Stimulated activated CD4-positive, alpha-beta T cell treated with anti-CD3 and anti-CD28 coated beads, Interleukin-15, amount 100 ng/mL, for 1 hour (primary cell): ENCODE data around the gene CD96.
"Not testable (repeated sequence)": the region's sequence is repeated elsewhere in the genome, so short reads cannot be mapped to it uniquely, and the experiment has no call there.

Experiments
- DNase-seq, 2 donors: peaks; one replicate each; pipeline ENCODE4 v3.0.0-alpha.2; 2020; ENCODE audit warnings: low read depth in 1 of 2, low spot score in 1 of 2

The CD96 gene

DNA sequence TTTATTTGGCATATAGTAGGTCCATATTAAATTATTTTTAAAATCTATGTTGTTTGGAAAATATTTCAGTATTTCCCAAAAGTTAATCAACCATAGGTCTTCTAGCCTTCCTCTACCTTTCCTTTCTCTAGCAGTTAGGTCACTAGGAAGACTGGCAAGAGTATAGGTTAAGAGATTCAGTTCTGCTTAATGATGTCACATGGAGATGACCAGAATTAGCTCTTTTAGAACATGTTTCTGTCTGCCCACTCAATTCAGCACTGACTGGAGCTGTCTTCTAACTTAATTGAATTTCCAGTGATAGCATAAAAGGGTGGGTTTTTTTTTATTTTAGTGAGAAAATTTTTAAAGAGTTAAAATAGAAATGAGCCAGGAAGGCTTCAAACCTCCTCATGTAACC is 76.9 kb downstream of the CD96 start:
- DNase-seq = no peak

DNA sequence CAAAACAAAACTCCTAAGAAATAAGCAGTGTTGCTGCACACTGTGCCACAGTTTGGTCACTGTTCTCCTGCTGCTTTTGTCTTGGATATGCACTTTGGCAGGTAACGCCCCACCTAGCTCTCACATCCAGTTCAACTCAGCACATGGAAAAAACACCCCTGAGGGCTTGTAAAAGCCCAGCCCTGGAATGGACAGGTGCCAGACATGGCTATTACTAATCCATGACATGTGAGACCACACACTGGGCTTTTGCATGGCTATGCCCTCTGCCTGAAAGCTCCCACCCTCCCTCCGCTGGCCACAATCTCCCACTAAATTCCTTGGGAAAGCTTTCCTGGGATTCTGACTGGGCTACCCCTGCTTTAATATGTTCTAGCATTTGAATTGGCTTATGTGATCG is 77.8 kb downstream of the CD96 start:
- DNase-seq = no peak

DNA sequence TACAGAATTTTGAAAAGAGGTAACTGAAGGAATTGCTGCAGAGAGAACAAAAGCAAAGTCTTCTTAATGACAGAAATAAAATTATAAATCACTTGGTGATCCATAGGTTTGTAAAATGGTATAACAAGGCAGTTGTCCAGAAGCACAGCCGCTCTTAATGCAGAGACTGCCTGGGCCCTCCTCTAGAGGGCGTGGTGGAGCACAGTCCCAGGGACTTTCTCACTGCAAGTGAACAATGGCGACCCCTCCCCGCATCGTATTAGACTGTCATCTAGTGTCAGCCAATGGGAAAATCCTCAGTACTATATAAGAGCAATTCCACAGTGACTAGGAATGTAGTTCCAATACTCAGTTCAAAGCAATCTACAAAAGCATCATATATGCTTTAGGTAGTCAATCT is 79.5 kb downstream of the CD96 start:
- DNase-seq = no peak

DNA sequence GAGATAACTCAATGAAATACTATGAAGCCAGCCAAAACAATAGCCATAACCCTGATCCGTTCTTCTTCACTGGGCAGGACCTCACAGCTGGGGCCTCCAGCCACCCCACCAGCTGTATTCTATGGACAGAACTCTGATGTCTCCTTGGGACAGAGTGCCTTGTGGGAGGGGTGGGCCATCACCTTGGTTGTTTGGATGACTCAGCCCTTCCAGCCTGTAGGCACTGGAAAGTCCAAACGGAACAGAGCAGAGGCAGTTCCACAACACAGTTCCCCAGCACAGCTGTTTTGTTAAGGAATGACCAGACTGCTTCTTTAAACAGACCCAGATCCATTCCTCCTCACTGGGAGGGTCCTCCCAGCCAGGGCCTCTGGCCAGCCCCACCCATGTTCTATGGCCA is 85.1 kb downstream of the CD96 start:
- no peak for DNase-seq

- not testable (repeated sequence) for DNase-seq
These were observed 87.0 kb downstream of the CD96 start for GRCh38 chr3:111629018-111629417.

GRCh38 chr3:111630638-111631037 is 88.6 kb downstream of the CD96 start:
- not testable (repeated sequence) for DNase-seq

GRCh38 chr3:111635403-111635802 is 93.4 kb downstream of the CD96 start:
- DNase-seq = no peak

- DNase-seq = no peak
These were observed 94.4 kb downstream of the CD96 start for GRCh38 chr3:111636366-111636885.

DNA sequence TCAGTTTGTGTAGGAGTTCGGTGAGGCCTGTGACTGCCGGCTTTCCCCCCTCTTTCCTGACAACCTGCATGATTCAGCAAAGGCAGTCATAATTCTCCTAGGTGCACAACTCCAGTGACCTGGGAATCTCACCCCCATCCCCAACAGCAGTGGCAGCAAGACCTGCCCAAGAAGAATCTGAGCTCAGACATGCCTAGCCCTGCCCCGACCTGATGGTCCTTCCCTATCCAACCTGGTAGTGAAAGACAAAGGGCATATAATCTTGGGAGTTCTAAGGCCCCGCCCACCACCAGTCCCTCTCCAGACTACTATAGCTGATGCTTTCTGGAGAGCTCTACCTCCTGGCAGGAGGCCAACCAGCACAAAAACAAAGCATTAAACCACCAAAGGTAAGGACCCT is 97.3 kb downstream of the CD96 start:
- no peak for DNase-seq

GRCh38 chr3:111648991-111649579 is 107.1 kb downstream of the CD96 start:
- no peak for DNase-seq

DNA sequence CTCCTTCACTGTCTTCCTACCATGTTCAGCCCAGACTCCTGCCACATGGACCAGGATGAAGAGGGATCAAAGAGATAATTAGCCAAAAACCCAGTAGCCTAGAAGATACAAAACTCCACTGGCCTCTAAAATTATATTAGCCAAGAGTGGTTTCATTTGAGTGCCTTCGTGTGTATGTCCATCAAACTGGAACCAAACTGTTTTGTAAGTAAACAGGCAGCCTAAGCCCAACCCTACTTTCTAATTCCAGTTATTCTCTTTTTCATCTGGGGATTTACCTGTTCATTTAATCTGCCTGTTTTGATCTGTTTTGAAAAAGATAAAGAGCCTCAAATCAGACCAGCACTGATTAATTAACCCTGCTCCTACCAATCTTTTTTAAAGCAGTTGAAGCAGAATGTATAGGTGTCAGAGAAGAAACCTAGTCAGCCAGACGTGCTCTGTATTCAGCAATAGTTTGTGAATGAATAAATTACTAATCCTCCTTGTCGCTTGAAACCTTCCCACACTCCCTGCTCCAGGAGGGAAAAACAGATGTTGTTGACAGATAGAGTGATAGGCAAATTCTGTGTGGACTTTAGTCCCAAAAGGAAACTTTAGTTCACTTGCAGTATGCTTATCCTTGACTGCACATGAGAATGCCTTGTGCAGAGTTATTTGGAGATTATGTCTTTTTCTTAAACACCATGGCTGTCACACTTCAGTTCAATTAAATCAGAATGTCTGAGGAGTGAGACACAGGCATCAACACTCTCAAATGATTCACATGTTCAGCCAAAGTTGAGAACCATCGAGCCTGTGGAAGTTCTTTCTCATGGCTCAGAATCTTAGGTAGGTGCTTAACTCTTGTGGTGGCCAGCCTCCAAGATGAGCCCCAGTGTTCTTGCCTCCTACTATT is 108.6 kb downstream of the CD96 start:
- no peak for DNase-seq

DNA sequence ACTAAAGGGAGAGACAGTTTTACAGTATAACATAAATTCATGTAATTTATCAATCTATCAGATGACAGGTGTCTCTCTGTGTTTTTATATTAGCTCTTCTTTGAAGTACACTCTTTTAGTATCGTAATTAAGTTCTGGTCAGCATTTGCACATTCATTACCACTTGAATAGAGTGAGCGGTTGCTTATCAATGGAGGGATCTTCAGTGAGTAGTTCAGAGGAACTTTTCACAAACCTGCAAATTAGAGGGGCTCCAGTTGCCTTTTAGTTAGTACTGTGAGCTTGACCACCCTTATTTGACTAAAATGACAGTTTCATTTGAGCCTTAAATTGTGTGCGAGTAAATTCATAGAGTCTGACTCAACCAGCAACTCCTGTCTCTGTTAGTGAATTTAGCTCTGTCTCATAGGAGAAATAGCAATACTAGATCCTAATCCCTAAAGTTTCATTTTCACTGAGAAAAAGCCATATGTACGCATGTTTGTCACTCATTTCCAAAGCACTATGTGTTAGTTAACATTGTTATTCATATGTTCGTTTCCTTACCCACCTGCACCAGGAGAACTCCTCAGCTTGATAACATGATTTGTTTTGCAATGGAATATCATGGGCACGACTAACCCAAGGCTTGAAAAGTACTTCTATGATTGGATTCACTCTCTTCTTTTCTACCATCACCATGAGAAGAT is 110.6 kb downstream of the CD96 start:
- DNase-seq = no peak

DNA sequence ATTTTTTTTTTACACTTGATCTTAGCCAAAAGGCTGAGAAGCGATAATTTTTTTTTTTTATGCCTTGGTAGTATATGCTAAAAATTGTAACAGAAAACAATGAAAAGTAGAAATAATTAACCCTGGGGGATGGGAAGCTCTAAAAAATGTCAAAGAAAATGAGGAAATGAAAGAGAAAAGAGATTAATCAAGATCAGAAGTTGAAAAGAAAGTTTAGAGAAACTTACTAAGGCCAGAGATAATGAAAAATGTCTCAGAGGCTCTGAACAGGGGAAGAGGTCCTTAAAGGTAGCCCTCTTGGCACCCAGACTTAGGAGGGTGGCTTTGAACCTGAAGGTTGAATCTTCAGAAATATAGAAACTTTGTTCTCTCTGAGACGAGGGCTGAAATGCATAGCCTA is 111.8 kb downstream of the CD96 start:
- DNase-seq = no peak

DNA sequence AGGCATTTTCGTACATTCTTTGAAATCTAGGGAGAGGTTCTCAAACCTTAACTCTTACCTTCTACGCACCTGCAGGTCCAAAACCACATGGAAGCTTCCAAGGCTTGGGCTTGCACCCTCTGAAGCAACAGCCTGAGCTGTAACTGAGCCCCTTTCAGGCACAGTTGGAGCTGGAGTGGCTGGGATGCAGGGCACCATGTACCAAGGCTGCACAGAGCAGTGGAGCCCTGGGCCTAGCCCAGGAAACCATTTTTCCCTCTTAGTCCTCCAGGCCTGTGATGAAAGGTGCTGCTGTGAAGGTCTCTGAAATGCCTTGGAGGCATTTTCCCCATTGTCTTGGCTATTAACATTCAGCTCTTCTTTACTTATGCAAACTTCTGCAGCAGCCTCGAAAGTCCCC is 120.0 kb downstream of the CD96 start:
- no peak for DNase-seq

DNA sequence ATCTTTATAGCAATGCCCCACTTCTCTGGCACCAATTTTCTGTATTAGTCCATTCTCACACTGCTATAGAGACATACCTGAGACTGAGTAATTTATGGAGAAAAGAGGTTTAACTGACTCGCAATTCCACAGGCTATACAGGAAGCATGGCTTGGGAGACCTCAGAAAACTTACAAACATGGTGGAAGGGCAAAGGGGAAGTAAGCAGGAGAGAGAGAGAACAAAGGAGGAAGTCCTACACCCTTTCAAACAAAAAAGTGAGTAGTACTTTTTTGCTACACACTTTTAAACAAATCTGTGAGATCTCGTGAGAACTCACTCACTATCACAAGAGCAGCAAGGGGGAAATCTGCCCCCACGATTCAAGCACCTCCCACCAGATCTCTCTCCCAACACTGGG is 120.9 kb downstream of the CD96 start:
- DNase-seq = no peak

GRCh38 chr3:111666041-111666735 is 124.2 kb downstream of the CD96 start:
- DNase-seq = no peak

GRCh38 chr3:111667170-111667569 is 125.2 kb downstream of the CD96 start:
- DNase-seq = no peak

- peak in 1 of 2 donors; percentile 11 for DNase-seq
These were observed 125.7 kb downstream of the CD96 start for GRCh38 chr3:111667621-111668239.

DNA sequence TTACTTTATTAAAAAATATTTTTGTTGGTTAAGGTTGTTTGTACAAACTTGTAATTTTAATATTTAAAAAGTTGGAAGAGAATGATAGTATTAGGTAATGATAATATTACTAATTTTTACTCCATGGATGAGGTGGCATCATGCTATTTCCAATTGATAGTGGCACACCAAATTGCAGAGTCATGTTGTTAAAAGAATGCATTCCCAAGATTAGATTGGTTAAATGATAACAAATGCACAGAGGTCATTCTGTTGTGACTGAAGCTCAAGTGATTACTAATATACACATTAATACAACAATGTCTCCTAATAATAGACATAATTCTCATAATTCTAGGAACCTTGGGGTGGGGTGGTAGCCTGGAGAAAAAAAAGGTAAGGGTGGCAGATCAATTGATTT is 126.3 kb downstream of the CD96 start:
- no peak for DNase-seq

GRCh38 chr3:111668888-111669488 is 127.0 kb downstream of the CD96 start:
- no peak for DNase-seq
